SK-N-SH (cell line): ENCODE data around the gene INSRR. TPM values are rescaled to one million over a fixed set of nuclear protein-coding genes. Genes with fewer than 3 reads are reported as not detected.

Experiments used
- CTCF ChIA-PET: fragments of 300-600, 350-600 bp; formaldehyde crosslinking; extraction: SDS; loops from one replicate; lab custom pipeline; 2021; lab: Yijun Ruan, JAX
- POLR2A ChIA-PET: fragments of 350-600 bp; sonication (Branson Sonifier 250); formaldehyde crosslinking; extraction: SDS; loops from one replicate; lab custom pipeline; 2020; ENCODE audit warnings: antibody characterized with exemption, inconsistent platforms; lab: Yijun Ruan, JAX
- DNase-seq: peaks from one replicate; pipeline ENCODE4 v3.0.0; 2012
- H2AFZ ChIP-seq: fragments of 200-600 bp; sonication (generic); 2 replicates; pipeline ENCODE4 v1.8.1; 2016; ENCODE audit warnings: antibody characterized with exemption, mild to moderate bottlenecking, low read depth
- H3F3A ChIP-seq: fragments of 200-600 bp; sonication (generic); replicated peaks from 2 replicates; pipeline ENCODE3; 2016; ENCODE audit warnings: antibody characterized with exemption, mild to moderate bottlenecking; ENCODE audit not compliant: insufficient read depth
- H3K27ac ChIP-seq, 2 experiments: fragments of 200-500 bp in 1 of 2; fragments of 200-600 bp in 1 of 2; sonication (Bioruptor generic) in 1 of 2; sonication (generic), shearing (Covaris generic) in 1 of 2; 2 replicates each; pipeline versions ENCODE4 v1.5.1 to v1.6.1; 2014 to 2016; ENCODE audit warnings: low read depth in 2 of 2, inconsistent platforms in 1 of 2, low read length in 1 of 2, mild to moderate bottlenecking in 1 of 2, mixed read lengths in 1 of 2
- H3K27me3 ChIP-seq: fragments of 200-600 bp; sonication (generic), shearing (Covaris generic); 2 replicates; pipeline ENCODE4 v1.6.1; 2016; ENCODE audit warnings: mixed run types; ENCODE audit not compliant: insufficient read depth
- H3K36me3 ChIP-seq, 2 experiments: fragments of 200-500 bp in 1 of 2; fragments of 200-600 bp in 1 of 2; sonication (Bioruptor generic) in 1 of 2; sonication (generic) in 1 of 2; replicated peaks in 1 of 2; 2 replicates each; pipeline versions ENCODE3 to v1.5.1; 2014 to 2016; ENCODE audit warnings: low read length in 1 of 2, mild to moderate bottlenecking in 1 of 2; ENCODE audit not compliant: insufficient read depth in 2 of 2, control insufficient read depth in 1 of 2
- H3K4me1 ChIP-seq, 2 experiments: fragments of 200-500 bp in 1 of 2; fragments of 200-600 bp in 1 of 2; sonication (Bioruptor generic) in 1 of 2; sonication (generic), shearing (Covaris generic) in 1 of 2; 2 replicates each; pipeline versions ENCODE4 v1.5.1 to v1.6.1; 2014 to 2016; ENCODE audit warnings: low read depth in 1 of 2, low read length in 1 of 2, mixed run types in 1 of 2; ENCODE audit not compliant: insufficient read depth in 2 of 2, control insufficient read depth in 1 of 2
- H3K4me2 ChIP-seq: fragments of 200-600 bp; sonication (generic), shearing (Covaris generic); 2 replicates; pipeline ENCODE4 v1.6.1; 2017; ENCODE audit warnings: mixed run types
- H3K4me3 ChIP-seq, 2 experiments: fragments of 200-500 bp in 1 of 2; fragments of 200-600 bp in 1 of 2; sonication (Bioruptor generic) in 1 of 2; sonication (generic), shearing (Covaris generic) in 1 of 2; 2 replicates each; pipeline versions ENCODE4 v1.5.1 to v1.8.1; 2014 to 2016; ENCODE audit warnings: low read depth in 2 of 2, inconsistent platforms in 1 of 2, low read length in 1 of 2, mild to moderate bottlenecking in 1 of 2, mixed read lengths in 1 of 2, moderate library complexity in 1 of 2
- H3K79me2 ChIP-seq: fragments of 200-600 bp; sonication (generic); 2 replicates; pipeline ENCODE4 v1.8.1; 2017; ENCODE audit warnings: mild to moderate bottlenecking; ENCODE audit not compliant: insufficient read depth
- H3K9ac ChIP-seq: fragments of 200-600 bp; sonication (generic); 2 replicates; pipeline ENCODE4 v1.6.1; 2017; ENCODE audit warnings: mixed run types
- H3K9me2 ChIP-seq: fragments of 200-600 bp; sonication (generic); 2 replicates; pipeline ENCODE4 v1.6.1; 2017; ENCODE audit warnings: mixed run types
- H3K9me3 ChIP-seq: fragments of 200-600 bp; sonication (generic); 2 replicates; pipeline ENCODE4 v1.6.1; 2017; ENCODE audit warnings: mixed run types, mild to moderate bottlenecking, moderate library complexity
- H4K20me1 ChIP-seq: fragments of 200-600 bp; sonication (generic); 2 replicates; pipeline ENCODE4 v1.6.1; 2017; ENCODE audit warnings: mild to moderate bottlenecking, mixed run types; ENCODE audit not compliant: insufficient read depth
- EP300 ChIP-seq, 2 experiments: IDR thresholded peaks; 2 replicates each; pipeline versions ENCODE4 v1.4.0 to v1.6.1; 2012; ENCODE audit warnings: borderline replicate concordance in 1 of 2, low read depth in 1 of 2, low read length in 1 of 2
- JUND ChIP-seq: IDR thresholded peaks from 2 replicates; pipeline ENCODE4 v1.4.0; 2012
- NRF1 ChIP-seq: IDR thresholded peaks from 2 replicates; pipeline ENCODE4 v1.6.1; 2012; ENCODE audit warnings: low read depth, mild to moderate bottlenecking, low read length
- REST ChIP-seq: IDR thresholded peaks from 2 replicates; pipeline ENCODE4 v1.6.1; 2012; ENCODE audit warnings: mild to moderate bottlenecking, low read depth, low read length, moderate library complexity
- WGBS: methylation state at CpG from one replicate; pipeline ENCODE4 v1.1.6; 2017; ENCODE audit warnings: low lambda C conversion rate; 5-methylcytosine and 5-hydroxymethylcytosine counted together
- polyA plus RNA-seq, 3 experiments: library from polyadenylated mRNA; depleted of rRNA; stranded (reverse); fragments of >200 nt; gene quantifications; 2 replicates each; pipeline ENCODE4 v1.2.3, GENCODE V29; 2012

INSRR gene
- polyA plus RNA-seq, 1 of the 3 experiments (the other 2 are of a cell fraction): 0.20 TPM

DNA sequence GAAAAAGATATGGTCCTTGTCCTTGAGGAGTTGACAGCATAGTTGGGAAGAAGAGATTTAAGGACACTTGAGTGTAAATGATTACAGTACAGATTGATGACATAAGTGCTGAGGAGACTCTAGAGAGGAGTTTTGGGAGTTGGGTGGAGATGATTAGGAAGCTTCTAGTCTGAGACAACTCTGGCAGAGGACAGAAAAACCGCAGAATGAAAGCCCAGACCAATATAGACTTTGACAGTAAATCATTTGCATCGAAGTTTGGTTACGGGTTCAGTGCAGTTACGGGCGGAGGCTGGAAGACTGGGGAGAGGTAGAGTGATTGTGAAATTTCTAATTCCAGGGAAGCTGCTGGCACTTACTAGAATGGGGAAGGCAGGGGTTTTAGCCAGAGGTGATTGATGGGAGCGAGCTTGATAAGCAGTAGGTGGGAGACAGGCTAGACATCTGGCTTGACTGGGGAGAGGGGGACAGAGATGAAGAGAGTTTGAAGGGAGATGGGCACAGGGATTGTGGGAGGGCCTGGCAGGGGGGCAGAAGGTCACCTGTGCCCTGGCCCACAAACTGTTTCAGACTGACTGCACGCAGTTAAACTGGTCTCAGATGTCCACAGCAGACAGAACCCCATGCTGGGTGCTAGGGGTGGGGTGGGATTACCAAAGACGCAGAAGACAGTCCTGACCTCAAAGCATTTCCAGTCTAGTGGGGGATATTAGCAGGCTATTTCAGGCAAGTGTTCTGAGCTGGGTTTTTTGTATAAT lies 62.4 kb downstream of the INSRR start:
- 88% methylated on average over 8 of the region's 8 CpGs for WGBS
- CTCF ChIA-PET: interaction anchor here (0.6 to 16.9 kb wide), 36 partner anchors 8 to 148 kb away, joined by 3 to 566 read pairs (median 5); partner anchors contain the start of genes HDGF, INSRR, ISG20L2 and METTL25B
- H3K36me3 ChIP-seq: peaks cover 51 to 83% of the 10 kb centered on the region in 2 experiments

DNA sequence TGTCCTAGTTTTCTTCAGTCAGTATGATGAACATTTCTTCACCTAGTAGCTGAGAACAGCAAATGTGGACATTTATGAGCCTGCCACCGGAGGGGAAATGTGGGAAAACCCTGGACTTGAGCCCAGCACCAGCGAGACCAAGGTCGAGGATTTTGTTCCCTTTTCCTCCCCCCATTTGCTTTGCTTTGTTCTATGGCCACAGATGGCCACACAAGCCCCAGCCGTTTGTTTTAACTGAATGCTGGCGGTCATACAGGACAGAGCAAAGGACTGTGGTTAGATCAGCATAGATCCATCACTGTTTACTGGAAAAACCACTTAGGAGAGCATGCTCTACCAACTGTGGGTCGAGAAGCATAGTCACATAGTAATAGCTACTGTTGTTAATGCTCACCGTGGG lies 63.1 kb downstream of the INSRR start:
- H3K4me3 ChIP-seq: no peak overlapping the region
- peak overlapping the region in 1 of 2 experiments; percentile 85; a peak in 2 of 4 replicates for H3K27ac ChIP-seq
- H3K4me1 ChIP-seq: peaks cover 5 to 44% of the 10 kb centered on the region in 2 experiments
- peaks cover 26% of the 10 kb centered on the region for H4K20me1 ChIP-seq
- no peak overlapping the region for H3K9ac ChIP-seq
- no peaks in the 10 kb centered on the region for H3K9me2 ChIP-seq
- TF ChIP-seq REST (no peak), JUND (no peak)
- TF ChIP-seq, all 33 proteins: peak for 0
- H3F3A ChIP-seq: peaks cover 20% of the 10 kb centered on the region
- H3K79me2 ChIP-seq: no peaks in the 10 kb centered on the region
- no peaks in the 10 kb centered on the region for H3K9me3 ChIP-seq
- ChIA-PET CTCF (interaction anchor here (1.2 to 16.9 kb wide), 18 partner anchors 13 to 132 kb away, joined by 3 to 566 read pairs (median 8); partner anchors contain the start of genes INSRR, ISG20L2, METTL25B and MRPL24), POLR2A (interaction anchor here (1.5 to 2.9 kb wide), 3 partner anchors 23 to 64 kb away, joined by 5 to 16 read pairs (median 12); partner anchors contain the start of genes INSRR and NTRK1)
- H3K36me3 ChIP-seq: peaks cover 56 to 88% of the 10 kb centered on the region in 2 experiments
- no peak for DNase-seq
- WGBS: 53% methylated on average over 7 of the region's 7 CpGs
- H3K27me3 ChIP-seq: no peaks in the 10 kb centered on the region
- H3K4me2 ChIP-seq: no peak overlapping the region
- no peak overlapping the region for H2AFZ ChIP-seq

More for the DNA sequence above, 62.4 kb downstream of the INSRR start:
- Histone ChIP-seq H3K27me3 (no peaks in the 10 kb centered on the region), H3K4me1 (peaks cover 12 to 51% of the 10 kb centered on the region in 2 experiments), H4K20me1 (peaks cover 33% of the 10 kb centered on the region), H2AFZ (no peak overlapping the region), H3K27ac (peak overlapping the region in 1 of 2 experiments; percentile 85; a peak in 2 of 4 replicates), H3K4me2 (no peak overlapping the region), H3K79me2 (no peaks in the 10 kb centered on the region), H3K9ac (no peak overlapping the region), H3K9me2 (no peaks in the 10 kb centered on the region), H3F3A (peaks cover 26% of the 10 kb centered on the region), H3K9me3 (no peaks in the 10 kb centered on the region), H3K4me3 (no peak overlapping the region)
- peak; percentile 26 for DNase-seq
- TF ChIP-seq EP300 (IDR thresholded peaks at IDR 0.05; ENCODE audit: borderline replicate concordance in 1 of 2, low read depth in 1 of 2, low read length in 1 of 2) (peak in 1 of 2 experiments; percentile 41; a peak in 1 of 4 replicates), NRF1 (no peak)
- POLR2A ChIA-PET: interaction anchor here (0.9 to 2.9 kb wide), 4 partner anchors 24 to 66 kb away, joined by 3 to 16 read pairs (median 8); partner anchors contain the start of genes INSRR and NTRK1
